TTC549 (cell line): Measurements from ENCODE around the gene ARPC3.
"Not testable (repeated sequence)": the region's sequence is repeated elsewhere in the genome, so short reads cannot be mapped to it uniquely, and the experiment has no call there.

Experiments used
- FAIRE-seq: peaks from 2 replicates; lab custom pipeline; 2012; peaks lifted over from hg19 to GRCh38; lab: Jason Lieb, UNC

ARPC3 gene

DNA sequence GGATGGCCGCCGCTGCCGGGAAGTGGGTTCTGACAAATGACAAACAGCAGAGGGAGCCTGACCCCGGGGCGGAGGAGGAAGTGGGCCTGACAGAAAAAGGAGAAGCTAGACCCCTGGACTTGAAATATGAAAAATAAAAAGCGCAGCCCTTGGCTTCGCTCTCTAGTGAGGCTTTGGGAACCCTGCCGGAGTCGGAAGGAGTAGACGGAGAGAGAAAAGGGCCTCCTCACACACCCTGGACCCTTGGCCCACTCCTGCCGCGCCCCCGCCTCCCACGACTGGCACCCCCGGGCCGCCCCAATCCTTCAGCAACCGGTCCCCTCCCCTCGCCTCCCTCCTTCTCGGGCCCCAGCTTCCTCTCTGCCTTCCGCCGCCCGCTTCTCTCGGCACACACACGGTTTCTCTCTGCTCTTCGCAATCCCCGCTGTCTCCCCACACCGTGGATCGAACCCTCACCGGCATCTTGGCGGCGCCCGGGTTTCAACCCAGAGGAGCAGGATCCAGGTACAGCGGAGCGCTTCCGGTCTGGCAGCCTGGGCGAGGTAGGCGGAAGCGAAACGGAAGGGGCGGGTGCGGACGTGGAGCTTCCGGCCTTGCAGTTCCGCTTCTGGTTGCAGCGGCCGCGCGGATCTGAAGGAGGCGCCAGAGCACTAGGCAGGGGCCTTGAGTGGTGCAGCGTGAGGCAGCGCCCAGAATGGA is at the start of gene ARPC3:
TSS of gene ARPC3 (minus strand) at position 539 of the 699 bp plus-strand sequence. CDS start at position 462, 77 bp downstream.
- FAIRE-seq, result no peak

- FAIRE-seq, result no peak
Observed at GRCh38 chr12:110498984-110499706, 49.0 kb upstream of the ARPC3 start.

DNA sequence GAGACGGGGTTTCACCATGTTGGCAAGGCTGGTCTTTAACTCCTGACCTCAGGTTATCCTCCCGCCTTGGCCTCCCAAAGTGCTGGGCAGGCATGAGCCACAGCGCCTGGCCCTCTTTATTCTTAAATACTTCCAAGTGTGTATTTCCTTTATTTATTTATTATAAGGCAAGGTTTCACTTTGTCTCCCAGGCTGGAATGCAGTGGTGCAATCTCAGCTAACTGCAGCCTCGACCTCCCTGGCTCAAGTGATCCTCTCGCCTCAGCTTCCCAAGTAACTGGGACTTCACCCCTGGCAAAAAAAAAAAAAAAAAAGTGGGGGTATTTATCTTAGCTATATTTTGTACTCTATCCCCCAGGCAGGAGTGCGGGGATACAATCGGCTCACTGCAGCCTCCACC is 25.3 kb upstream of the ARPC3 start:
- FAIRE-seq, result no peak

- peak; percentile 83 for FAIRE-seq
Observed at GRCh38 chr12:110468214-110469048, 18.3 kb upstream of the ARPC3 start, which contains the start of the genes FAM216A and GPN3. TSS of gene FAM216A (plus strand) at chr12:110468845. CDS start at chr12:110468876, 31 bp downstream. TSS of gene GPN3 (minus strand) at chr12:110468257. CDS start at chr12:110468203, 54 bp downstream.

DNA sequence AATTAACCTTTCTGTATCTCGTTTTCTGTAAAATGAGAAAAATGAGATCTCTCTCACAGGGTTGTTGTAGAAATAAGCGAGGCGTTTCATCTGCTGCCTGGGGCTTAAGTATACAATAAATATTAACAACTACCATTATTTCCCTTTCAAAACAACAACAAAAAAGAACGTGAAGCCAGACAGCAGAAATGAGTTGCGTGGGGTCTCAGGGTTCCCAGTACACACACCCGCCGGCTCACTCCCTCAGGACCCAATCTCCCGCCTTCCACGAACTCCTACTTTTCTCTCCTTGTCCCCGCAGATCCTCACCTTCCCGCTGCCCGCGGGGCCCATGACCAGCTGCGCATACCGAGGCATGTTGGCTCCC is 17.7 kb upstream of the ARPC3 start:
- no peak for FAIRE-seq

DNA sequence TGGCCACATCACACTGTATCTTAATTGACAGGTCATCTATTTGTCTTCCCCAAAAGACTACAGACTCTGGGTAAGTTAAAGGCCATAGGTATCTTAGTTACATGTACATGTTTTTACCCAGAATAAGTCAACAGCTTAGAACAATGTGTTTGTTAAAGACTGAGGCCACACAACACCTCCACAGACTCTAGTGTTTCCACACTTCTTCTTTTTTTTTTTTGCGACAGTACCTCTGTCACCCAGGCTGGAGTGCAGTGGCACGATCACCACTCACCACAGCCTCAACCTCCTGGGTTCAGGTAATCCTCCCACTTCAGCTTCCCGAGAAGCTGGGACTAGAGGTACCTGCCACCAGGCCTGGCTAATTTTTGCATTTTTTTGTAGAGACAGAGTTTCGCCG is 16.7 kb upstream of the ARPC3 start:
- no peak for FAIRE-seq

DNA sequence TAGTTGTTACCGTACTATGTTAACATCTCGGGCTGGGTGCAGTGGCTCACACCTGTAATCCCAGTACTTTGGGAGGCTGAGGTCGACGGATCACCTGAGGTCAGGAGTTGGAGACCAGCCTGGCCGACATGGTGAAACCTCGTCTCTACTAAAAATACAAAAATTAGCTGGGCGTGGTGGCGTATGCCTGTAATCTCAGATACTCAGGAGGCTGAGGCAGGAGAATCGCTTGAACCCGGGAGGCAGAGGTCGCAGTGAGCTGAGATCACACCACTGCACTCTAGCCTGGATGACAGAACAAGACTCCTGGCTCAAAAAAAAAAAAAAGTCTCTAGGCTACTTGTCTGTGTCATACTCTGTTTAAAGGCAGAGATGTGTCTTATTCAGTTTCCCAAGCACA is 15.6 kb upstream of the ARPC3 start:
- FAIRE-seq, result not testable (repeated sequence)

GRCh38 chr12:110465024-110465423 is 14.9 kb upstream of the ARPC3 start:
- FAIRE-seq, result no peak

DNA sequence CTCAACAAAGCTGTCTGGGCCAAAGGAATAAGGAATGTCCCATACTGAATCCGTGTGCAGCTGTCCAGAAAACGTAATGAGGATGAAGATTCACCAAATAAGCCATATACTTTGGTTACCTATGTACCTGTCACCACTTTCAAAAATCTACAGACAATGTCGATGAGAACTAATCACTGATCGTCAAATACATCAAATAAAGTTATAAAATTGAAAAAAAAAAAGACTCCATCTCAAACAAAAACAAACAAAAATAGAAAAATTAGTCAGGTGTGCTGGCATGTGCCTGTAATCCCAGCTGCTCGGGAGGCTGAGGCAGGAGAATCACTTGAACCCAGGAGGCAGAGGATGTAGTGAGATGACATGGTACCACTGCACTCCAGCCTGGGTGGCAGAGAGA is 11.1 kb upstream of the ARPC3 start:
- FAIRE-seq, result not testable (repeated sequence)

DNA sequence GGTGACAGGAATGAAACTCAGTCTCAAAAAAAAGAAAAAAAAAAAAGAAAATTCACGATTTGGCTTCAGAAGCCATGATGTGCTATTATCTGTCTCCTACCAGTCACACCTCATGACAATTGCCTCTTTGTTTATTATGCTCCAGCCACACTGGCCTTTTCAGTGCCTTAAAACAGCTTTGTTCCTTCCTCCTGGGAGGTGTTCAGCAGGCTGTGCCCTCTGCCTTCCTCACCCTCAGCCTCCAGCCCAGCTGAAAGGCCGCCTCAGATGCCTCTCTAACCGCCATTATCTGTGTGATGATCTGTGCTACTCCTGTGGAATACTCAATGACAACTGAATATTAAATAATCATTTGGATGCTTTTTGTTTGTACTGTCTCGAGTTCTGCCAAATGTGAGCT is 8.6 kb upstream of the ARPC3 start:
- no peak for FAIRE-seq

GRCh38 chr12:110453569-110454296 is 3.6 kb upstream of the ARPC3 start:
- FAIRE-seq, result no peak

- no peak for FAIRE-seq
Observed at GRCh38 chr12:110451263-110451662, 1.1 kb upstream of the ARPC3 start.

GRCh38 chr12:110444455-110444854 is 5.7 kb downstream of the ARPC3 start:
- no peak for FAIRE-seq

DNA sequence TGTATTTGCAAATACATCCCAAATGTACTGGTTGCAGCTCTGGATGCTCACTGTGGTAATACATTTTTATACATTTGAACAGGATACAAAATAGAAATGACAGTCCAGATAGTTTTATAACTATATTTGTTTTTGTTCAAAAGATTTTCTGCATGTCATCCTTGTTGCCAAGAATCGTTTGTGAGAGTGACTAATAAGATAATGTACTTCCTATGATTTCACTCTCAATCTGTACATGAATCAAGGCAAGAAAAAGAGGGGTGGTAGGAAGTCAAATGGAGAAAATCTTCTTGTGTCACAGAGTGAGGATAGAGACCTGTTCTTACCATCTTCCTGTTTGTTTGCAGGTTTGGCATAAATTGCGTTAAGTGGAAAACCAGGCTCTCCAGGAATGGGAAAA is 13.9 kb downstream of the ARPC3 start:
- FAIRE-seq, result no peak

DNA sequence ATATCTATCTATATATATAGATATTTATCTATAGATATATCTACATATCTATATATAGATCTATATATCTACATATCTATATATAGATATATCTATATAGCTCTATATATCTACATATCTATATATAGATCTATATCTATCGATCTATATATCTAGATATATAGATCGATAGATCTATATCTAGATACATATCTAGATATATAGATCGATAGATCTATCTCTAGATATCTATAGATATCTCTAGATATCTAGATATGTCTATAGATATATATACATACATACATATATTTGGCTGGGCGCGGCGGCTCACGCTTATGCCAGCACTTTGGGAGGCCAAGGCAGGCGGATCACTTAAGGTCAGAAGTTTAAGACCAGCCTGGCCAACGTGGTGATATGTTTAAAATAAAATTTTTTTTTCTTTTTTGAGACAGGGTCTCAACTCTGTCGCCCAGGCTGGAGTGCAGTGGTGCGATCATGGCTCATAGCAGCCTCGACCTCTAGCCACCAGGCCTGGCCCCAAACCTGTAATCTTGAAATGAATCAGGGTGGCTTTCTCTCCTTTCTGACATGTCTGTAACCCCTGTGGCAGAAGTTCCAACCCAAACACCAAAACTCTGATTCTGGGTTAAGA is 18.1 kb downstream of the ARPC3 start:
- peak; percentile 39 for FAIRE-seq

GRCh38 chr12:110429676-110430075 is 20.5 kb downstream of the ARPC3 start:
- not testable (repeated sequence) for FAIRE-seq

DNA sequence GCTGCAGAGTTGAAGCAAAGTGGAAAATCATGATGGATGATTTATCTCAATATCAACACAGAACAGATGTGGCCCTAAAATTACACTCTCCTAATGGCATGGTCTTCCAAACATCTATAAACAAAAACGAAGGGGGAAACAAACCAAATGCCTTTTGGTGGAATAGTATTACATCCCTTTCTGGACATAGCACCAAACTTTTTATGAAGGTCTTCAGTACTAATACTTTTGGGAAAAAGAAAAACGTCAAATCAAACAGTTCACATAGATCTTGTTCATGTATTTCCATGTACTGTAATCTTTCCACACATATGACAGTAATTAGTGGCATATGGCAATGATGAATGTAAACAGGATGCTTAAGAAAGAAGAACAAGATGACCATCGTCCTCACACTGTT is 23.7 kb downstream of the ARPC3 start:
- no peak for FAIRE-seq

DNA sequence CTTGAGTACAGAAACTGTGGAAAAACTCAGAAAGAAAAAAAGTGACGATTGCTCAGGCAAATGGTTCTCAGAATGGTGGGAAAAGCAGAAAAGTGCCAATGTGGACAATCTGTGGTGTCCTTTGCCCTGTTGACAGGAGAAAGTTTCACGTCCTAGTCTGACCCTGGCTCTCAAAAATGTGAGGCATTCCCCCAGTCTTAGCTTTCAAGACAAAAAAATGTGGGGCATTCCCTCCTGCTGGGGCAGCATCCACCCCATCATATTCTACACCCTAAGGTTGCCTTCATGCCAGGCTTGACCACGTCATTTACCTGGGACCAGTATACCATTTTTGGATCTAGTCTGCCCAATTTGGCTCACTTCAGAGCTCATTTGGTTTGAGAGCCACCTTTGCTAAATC is 25.9 kb downstream of the ARPC3 start:
- FAIRE-seq, result no peak

- FAIRE-seq, result no peak
Observed at GRCh38 chr12:110421701-110422100, 28.4 kb downstream of the ARPC3 start.

- no peak for FAIRE-seq
Observed at GRCh38 chr12:110421159-110421661, 28.9 kb downstream of the ARPC3 start.

- FAIRE-seq, result not testable (repeated sequence)
Observed at GRCh38 chr12:110420644-110421043, 29.5 kb downstream of the ARPC3 start.
